ENCODE results near the gene PNLIPRP3.
"Not testable (repeated sequence)": the region's sequence is repeated elsewhere in the genome, so short reads cannot be mapped to it uniquely, and the experiment has no call there.

Gene PNLIPRP3

DNA sequence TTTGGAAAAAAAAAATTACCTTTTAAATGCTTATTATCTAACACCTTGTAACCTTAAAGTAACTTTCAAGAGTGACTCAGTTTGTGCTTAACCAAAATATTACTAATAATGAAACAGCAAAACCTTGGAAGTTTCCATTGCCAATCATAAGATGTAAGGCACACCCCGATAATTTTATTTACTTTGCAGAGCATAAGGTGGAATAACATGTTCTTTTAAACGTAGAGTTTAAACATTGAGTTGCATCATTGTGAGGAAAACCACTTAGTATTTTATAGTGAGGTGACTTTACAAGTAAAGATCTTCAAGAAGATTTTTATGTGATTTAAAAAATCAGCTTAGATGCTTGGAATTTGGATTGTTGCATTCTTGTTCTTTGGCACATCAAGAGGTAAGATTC is at the start of gene PNLIPRP3:
TSS of gene PNLIPRP3 (plus strand) at position 177 of the 400 bp plus-strand sequence. CDS start at position 343, 166 bp downstream.
- Mint-ChIP-seq H3K27me3 (ENCODE audit: low read depth) (no peaks in the 10 kb centered on the region), H3K4me1 (ENCODE audit: low read depth) (no peaks in the 10 kb centered on the region), H3K36me3 (ENCODE audit: low read depth) (no peaks in the 10 kb centered on the region), H3K4me3 (no peak within 1 kb of the TSS), H3K9me3 (no peaks in the 10 kb centered on the region), H3K27ac (no peak within 1 kb of the TSS)

DNA sequence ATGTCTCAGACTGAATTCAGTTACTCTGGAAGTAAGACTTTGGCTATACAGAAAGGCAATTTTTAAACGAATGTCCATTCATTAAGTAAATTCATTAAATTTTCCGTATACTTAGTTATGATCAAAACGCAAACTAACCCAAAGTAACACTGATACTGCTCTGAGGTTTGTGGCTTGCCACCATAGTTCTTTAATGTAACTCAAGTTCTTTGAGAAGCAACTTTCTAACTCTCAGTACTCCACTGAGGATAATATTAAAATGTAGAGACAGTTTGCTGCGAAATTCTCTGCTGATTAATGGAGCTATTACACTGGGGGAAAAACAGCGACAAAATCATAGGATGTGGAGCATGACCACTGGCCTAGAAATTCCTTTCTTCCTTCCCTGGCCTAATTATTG is 45.4 kb upstream of the PNLIPRP3 start:
- H3K9me3 Mint-ChIP-seq: no peaks in the 10 kb centered on the region
- no peaks in the 10 kb centered on the region for H3K27me3 Mint-ChIP-seq (ENCODE audit: low read depth)
- H3K27ac Mint-ChIP-seq: no peak overlapping the region
- no peak overlapping the region for H3K4me3 Mint-ChIP-seq
- H3K4me1 Mint-ChIP-seq (ENCODE audit: low read depth): no peaks in the 10 kb centered on the region
- H3K36me3 Mint-ChIP-seq (ENCODE audit: low read depth): no peaks in the 10 kb centered on the region

DNA sequence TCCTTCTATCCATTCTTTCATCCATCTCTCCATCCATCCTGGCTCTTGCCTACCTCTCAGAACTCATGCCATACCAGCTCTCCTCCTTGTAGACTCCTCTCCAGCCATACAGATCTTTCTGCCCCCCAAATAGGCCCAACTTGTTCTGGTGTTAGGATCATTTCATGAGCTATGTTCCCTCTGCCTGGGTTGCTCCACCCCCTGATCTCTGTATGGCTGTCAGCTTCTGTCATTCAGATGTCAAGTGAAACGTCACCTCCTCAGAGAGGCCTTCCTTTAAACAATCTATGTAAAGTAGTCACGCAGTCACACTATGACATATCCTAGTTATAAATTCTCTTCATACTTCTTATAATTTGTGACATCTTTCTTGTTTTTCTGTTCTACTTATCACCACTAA is 42.3 kb upstream of the PNLIPRP3 start:
- no peaks in the 10 kb centered on the region for H3K9me3 Mint-ChIP-seq
- H3K4me1 Mint-ChIP-seq (ENCODE audit: low read depth): no peaks in the 10 kb centered on the region
- no peaks in the 10 kb centered on the region for H3K36me3 Mint-ChIP-seq (ENCODE audit: low read depth)
- H3K27me3 Mint-ChIP-seq (ENCODE audit: low read depth): no peaks in the 10 kb centered on the region
- no peak overlapping the region for H3K4me3 Mint-ChIP-seq
- H3K27ac Mint-ChIP-seq: no peak overlapping the region

DNA sequence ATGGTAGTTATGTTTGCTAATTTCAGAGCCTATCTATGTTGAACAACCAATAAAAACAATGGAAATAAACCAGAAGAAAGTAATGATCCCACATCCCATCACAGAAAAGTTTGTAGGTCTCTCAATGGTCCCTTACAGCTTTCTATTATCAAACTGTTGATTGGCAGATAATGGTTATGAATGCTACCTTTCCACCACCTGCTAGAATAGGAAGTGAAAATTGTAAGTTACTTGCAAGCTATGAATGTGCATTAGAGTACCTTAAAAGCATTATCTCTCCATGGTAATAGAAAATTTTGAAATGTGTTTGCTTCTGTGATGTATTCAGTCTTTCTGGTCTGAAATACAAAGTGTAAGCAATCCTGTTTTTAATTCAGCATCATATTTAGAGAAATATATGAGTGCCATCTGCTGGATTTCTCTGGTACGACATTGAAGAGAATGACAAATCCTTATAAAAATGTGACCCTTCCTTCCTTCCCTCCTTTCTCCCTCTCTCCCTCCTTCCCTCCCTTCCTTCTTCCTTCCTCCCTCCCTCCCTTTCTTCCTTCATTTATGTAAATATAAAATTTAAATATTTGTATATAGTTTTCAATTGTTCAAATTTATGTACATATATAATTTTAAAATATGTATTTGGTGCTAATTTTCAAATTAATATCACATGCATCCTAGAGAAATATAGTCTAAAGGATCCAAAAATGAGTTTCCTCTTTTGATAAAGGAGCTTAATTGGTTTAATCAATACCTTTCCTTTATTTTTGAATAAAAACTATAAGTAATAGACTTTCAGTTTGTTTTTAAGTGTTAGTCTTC is 41.4 kb upstream of the PNLIPRP3 start:
- H3K9me3 Mint-ChIP-seq: no peaks in the 10 kb centered on the region

DNA sequence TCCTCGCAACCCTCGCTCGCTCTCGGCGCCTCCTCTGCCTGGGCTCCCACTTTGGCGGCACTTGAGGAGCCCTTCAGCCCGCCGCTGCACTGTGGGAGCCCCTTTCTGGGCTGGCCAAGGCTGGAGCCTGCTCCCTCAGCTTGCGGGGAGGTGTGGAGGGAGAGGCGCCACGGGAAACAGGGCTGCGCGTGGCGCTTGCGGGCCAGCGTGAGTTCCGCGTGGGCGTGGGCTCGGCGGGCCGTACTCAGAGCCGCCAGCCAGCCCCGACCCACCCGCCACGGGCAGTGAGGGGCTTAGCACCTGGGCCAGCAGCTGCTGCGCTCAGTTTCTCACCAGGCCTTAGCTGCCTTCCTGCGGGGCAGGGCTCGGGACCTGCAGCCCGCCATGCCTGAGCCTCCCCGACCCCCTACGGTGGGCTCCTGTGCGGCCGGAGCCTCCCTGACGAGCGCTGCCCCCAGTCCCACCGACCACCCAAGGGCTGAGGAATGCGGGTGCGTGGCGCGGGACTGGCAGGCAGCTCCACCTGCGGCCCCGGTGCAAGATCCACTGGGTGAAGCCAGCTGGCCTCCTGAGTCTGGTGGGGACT is 34.3 kb upstream of the PNLIPRP3 start:
- H3K27me3 Mint-ChIP-seq (ENCODE audit: low read depth); H3K27ac Mint-ChIP-seq; H3K36me3 Mint-ChIP-seq (ENCODE audit: low read depth); H3K4me3 Mint-ChIP-seq; H3K4me1 Mint-ChIP-seq (ENCODE audit: low read depth); H3K9me3 Mint-ChIP-seq: not testable (repeated sequence)

More for the DNA sequence above, 41.4 kb upstream of the PNLIPRP3 start:
- no peaks in the 10 kb centered on the region for H3K36me3 Mint-ChIP-seq (ENCODE audit: low read depth)
- H3K27ac Mint-ChIP-seq: no peak overlapping the region
- no peaks in the 10 kb centered on the region for H3K4me1 Mint-ChIP-seq (ENCODE audit: low read depth)
- H3K27me3 Mint-ChIP-seq (ENCODE audit: low read depth): no peaks in the 10 kb centered on the region
- no peak overlapping the region for H3K4me3 Mint-ChIP-seq

DNA sequence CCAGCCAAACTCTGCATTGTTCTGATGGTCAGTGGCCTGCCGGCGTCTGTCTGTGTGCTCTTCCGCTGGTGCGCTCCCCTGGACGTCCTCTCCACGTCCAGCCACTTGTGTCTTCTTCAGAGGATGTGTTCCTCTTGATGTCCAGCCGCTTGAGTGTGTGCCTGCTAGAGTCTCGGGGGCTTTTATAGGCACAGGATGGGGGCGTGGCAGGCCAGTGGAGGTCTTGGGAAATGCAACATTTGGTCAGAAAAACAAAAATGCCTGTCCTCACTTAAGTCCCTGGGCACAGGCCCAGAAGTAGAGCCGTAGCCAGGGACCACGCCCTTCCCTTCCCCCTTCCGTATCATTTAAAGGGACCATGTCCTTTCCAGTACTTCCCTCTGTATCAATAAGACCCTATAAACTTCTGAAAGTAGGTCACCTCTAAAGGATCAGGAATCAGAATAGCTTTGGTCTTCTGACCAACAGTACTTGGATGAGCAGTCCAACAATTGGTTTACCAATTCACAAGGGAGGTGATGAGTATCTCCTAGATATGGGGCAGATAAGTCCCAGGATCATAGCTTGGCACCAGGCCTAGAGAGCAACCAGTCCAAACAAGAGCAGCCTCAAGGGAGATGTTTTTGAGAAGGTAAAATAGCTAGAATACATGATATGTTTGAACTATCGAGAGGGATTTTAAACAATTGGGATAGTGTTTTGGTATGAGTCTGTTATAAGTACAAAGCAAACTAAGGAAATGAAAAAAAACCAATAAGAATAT is 32.2 kb upstream of the PNLIPRP3 start:
- Mint-ChIP-seq H3K36me3 (ENCODE audit: low read depth) (no peaks in the 10 kb centered on the region), H3K4me3 (no peak overlapping the region), H3K27ac (no peak overlapping the region), H3K4me1 (ENCODE audit: low read depth) (no peaks in the 10 kb centered on the region), H3K9me3 (no peaks in the 10 kb centered on the region), H3K27me3 (ENCODE audit: low read depth) (no peaks in the 10 kb centered on the region)

DNA sequence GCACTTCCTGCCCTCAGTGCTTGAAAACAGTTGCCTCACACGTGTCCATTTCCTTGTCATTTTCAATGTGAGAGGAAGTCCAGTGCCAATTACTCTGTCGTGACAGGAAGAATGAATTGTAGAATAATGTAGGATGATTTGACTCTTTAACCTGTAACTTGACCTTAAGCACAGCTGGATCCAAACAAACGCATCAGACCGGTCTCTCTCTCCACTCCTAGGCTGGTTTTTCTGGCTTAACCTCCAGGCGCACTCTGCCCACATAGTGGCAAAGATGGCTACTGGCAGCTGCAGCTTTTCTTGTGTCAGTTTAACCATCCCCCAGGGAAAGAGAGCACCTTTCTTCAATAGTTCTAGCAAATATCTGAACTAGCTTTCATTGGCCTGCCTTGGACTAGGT is 29.4 kb upstream of the PNLIPRP3 start:
- H3K4me1 Mint-ChIP-seq (ENCODE audit: low read depth): no peaks in the 10 kb centered on the region
- no peaks in the 10 kb centered on the region for H3K36me3 Mint-ChIP-seq (ENCODE audit: low read depth)
- H3K9me3 Mint-ChIP-seq: no peaks in the 10 kb centered on the region
- no peak overlapping the region for H3K4me3 Mint-ChIP-seq
- no peaks in the 10 kb centered on the region for H3K27me3 Mint-ChIP-seq (ENCODE audit: low read depth)
- H3K27ac Mint-ChIP-seq: no peak overlapping the region

DNA sequence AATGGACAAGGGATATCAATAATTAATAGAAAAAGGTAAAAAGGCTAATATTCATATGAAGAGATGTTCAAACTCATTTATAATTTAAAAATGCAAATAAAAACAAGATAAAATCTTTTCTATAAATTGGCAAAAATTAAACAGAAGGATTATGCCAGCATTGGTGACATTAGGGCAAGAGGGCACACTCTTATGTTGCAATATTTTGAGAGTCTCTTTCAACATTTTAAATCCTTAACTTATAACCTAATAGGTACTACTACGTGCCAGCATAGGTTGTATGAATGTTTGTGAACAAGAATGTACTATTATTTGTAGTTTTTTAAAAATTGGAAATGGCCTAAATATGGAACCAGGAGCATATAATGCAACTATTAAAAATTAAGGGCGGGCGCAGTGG is 24.8 kb upstream of the PNLIPRP3 start:
- H3K4me3 Mint-ChIP-seq: no peak overlapping the region
- H3K36me3 Mint-ChIP-seq (ENCODE audit: low read depth): no peaks in the 10 kb centered on the region
- H3K27me3 Mint-ChIP-seq (ENCODE audit: low read depth): no peaks in the 10 kb centered on the region
- H3K27ac Mint-ChIP-seq: no peak overlapping the region
- no peaks in the 10 kb centered on the region for H3K4me1 Mint-ChIP-seq (ENCODE audit: low read depth)
- no peaks in the 10 kb centered on the region for H3K9me3 Mint-ChIP-seq

DNA sequence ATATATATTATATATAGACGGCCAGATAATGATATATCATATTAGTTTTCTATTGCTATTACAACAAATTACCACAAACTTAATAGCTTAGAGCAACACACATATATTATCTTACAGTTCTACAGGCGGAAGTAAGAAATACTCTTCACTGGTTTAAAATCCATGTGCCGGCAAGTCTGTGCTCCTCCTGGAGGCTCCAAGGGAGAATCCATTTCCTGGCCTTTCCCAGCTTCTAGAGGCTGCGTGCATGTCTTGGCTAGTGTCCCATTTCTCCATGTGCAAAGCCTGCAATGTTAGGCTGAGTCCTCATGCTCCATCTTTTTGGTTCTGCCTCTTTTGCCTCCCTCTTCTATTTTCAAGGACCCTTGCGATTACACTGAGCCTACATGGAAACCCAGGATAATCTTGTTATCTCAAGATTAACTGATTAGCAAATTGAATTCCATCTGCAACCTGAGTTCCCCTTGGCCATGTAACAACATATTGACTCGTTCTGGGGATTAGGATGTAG is 23.9 kb upstream of the PNLIPRP3 start:
- H3K27me3 Mint-ChIP-seq (ENCODE audit: low read depth): no peaks in the 10 kb centered on the region
- H3K4me3 Mint-ChIP-seq: no peak overlapping the region
- H3K36me3 Mint-ChIP-seq (ENCODE audit: low read depth): no peaks in the 10 kb centered on the region
- no peaks in the 10 kb centered on the region for H3K4me1 Mint-ChIP-seq (ENCODE audit: low read depth)
- H3K27ac Mint-ChIP-seq: no peak overlapping the region
- H3K9me3 Mint-ChIP-seq: no peaks in the 10 kb centered on the region

DNA sequence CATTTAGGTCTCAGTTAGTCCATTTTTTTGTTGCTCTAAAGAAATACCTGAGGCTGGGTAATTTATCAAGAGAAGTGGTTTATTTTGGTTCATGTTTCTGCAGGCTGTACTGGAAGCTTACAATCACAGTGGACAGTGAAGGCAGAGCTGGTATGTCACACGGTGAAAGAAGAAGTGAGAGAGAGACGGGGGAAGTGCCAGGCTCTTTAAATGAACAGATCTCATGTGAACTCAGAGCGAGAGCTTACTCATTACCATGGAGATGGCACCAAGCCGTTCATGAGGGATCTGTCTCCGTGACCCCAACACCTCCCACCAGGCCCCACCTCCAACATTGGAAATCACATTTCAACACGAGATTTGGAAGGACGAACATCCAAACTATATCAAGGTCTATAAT is 18.9 kb upstream of the PNLIPRP3 start:
- H3K4me3 Mint-ChIP-seq: no peak overlapping the region
- H3K9me3 Mint-ChIP-seq: no peaks in the 10 kb centered on the region
- H3K36me3 Mint-ChIP-seq (ENCODE audit: low read depth): no peaks in the 10 kb centered on the region
- no peaks in the 10 kb centered on the region for H3K27me3 Mint-ChIP-seq (ENCODE audit: low read depth)
- no peak overlapping the region for H3K27ac Mint-ChIP-seq
- no peaks in the 10 kb centered on the region for H3K4me1 Mint-ChIP-seq (ENCODE audit: low read depth)

DNA sequence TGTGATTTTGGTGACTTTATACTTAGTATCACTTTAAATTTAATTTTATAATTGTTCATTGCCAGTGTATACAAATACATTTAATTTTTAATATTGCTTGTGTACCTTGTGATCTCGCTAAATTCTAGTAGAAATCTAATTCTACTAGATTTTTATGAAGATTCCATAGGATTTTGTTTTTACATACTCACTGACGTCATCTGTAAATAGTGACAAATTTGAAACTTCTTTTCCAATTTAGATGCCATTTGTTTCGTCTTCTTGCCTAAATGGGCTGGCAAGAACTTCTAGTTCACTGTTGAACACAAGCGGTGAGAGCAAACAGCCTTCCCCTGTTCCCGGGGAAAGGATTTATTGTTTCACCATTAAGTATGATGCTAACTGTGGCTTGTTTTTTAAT is 17.3 kb upstream of the PNLIPRP3 start:
- H3K27ac Mint-ChIP-seq: no peak overlapping the region
- H3K9me3 Mint-ChIP-seq: no peaks in the 10 kb centered on the region
- H3K4me3 Mint-ChIP-seq: no peak overlapping the region
- H3K4me1 Mint-ChIP-seq (ENCODE audit: low read depth): no peaks in the 10 kb centered on the region
- no peaks in the 10 kb centered on the region for H3K36me3 Mint-ChIP-seq (ENCODE audit: low read depth)
- no peaks in the 10 kb centered on the region for H3K27me3 Mint-ChIP-seq (ENCODE audit: low read depth)

DNA sequence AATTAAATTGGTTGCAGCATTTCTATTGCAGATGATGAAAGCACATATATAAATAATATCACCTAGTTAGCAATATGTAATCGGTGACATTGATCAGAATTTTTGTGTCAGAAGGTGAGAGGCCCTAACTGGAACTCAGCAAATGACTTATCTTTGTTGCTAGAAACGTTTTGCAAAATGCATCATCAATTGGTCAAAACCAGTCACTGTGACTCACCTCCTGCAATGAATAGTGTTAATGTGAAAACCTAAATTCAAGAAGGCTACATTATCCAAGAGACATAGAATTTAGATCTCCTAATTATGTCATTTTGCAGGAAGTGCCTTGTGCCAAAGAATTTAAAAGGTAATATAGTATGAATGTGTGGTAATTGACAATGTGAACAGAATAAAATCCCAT is 9.8 kb upstream of the PNLIPRP3 start:
- no peaks in the 10 kb centered on the region for H3K9me3 Mint-ChIP-seq
- no peak overlapping the region for H3K4me3 Mint-ChIP-seq
- H3K27ac Mint-ChIP-seq: no peak overlapping the region
- no peaks in the 10 kb centered on the region for H3K4me1 Mint-ChIP-seq (ENCODE audit: low read depth)
- H3K27me3 Mint-ChIP-seq (ENCODE audit: low read depth): no peaks in the 10 kb centered on the region
- no peaks in the 10 kb centered on the region for H3K36me3 Mint-ChIP-seq (ENCODE audit: low read depth)

DNA sequence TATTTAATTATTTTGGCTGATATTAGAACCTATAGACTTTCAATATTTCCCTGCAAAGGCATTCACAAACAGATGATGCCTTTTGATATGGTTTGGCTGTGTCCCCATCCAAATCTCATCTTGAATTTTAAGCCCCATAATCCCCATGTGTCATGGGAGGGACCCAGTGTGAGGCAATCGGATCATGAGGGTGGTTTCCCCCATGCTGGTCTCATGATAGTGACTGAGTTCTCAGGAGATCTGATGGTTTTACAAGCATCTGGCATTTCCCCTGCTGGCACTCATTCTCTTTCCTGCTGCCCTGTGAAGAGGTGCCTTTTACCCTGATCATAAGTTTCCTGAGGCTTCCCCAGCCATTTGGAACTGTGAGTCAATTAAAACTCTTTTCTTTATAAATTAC is 9.3 kb upstream of the PNLIPRP3 start:
- no peaks in the 10 kb centered on the region for H3K27me3 Mint-ChIP-seq (ENCODE audit: low read depth)
- H3K9me3 Mint-ChIP-seq: no peaks in the 10 kb centered on the region
- H3K27ac Mint-ChIP-seq: no peak overlapping the region
- no peak overlapping the region for H3K4me3 Mint-ChIP-seq
- H3K36me3 Mint-ChIP-seq (ENCODE audit: low read depth): no peaks in the 10 kb centered on the region
- H3K4me1 Mint-ChIP-seq (ENCODE audit: low read depth): no peaks in the 10 kb centered on the region

DNA sequence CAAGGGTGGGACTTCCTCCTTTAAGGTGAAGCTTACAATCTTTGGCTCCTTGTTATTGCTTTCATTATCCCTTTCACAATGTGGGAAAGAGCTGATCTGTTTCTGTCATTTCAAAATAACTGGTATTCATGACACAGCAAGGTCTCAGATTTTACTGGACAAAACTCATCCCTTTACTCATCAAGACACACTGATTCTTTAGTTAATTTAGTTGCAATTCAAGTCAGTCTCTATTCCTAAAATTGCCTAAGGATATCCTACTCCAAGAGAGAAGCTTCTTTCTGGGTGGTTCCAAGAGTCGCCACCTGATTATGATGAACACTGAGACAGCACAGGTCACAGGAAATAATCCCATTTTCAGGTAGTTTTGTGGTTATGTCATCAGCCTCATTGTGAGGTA is 5.8 kb upstream of the PNLIPRP3 start:
- no peak overlapping the region for H3K27ac Mint-ChIP-seq
- no peaks in the 10 kb centered on the region for H3K36me3 Mint-ChIP-seq (ENCODE audit: low read depth)
- H3K27me3 Mint-ChIP-seq (ENCODE audit: low read depth): no peaks in the 10 kb centered on the region
- no peaks in the 10 kb centered on the region for H3K4me1 Mint-ChIP-seq (ENCODE audit: low read depth)
- H3K9me3 Mint-ChIP-seq: no peaks in the 10 kb centered on the region
- H3K4me3 Mint-ChIP-seq: no peak overlapping the region

Data from T-helper 1 cell treated with Interleukin-12 subunit alpha and Interleukin-12 subunit beta and Interleukin-4 antibody, amounts not matched to agents 30 μg/mL and 1 μg/mL, for 36 hours (primary cell).